RPMI8226 (cell line): Measurements from ENCODE around the gene OR1F1.
"Not testable (repeated sequence)": the region's sequence is repeated elsewhere in the genome, so short reads cannot be mapped to it uniquely, and the experiment has no call there.

ENCODE experiments used
- DNase-seq: peaks from one replicate; pipeline ENCODE4 v3.0.0-alpha.2; 2015

OR1F1 gene

DNA sequence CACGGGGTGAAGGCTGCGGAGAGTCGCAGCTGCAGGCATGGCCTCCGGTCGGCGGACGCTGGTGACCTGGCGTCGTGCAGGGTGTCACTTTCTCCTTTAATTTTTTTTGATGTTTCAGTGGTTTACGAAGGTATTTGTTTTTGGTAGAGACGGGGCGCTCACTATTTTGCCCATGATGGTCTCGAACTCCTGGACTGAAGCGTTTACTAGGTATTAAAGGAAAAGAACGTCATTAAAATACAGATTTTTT is 36.1 kb upstream of the OR1F1 start:
- DNase-seq = no peak

DNA sequence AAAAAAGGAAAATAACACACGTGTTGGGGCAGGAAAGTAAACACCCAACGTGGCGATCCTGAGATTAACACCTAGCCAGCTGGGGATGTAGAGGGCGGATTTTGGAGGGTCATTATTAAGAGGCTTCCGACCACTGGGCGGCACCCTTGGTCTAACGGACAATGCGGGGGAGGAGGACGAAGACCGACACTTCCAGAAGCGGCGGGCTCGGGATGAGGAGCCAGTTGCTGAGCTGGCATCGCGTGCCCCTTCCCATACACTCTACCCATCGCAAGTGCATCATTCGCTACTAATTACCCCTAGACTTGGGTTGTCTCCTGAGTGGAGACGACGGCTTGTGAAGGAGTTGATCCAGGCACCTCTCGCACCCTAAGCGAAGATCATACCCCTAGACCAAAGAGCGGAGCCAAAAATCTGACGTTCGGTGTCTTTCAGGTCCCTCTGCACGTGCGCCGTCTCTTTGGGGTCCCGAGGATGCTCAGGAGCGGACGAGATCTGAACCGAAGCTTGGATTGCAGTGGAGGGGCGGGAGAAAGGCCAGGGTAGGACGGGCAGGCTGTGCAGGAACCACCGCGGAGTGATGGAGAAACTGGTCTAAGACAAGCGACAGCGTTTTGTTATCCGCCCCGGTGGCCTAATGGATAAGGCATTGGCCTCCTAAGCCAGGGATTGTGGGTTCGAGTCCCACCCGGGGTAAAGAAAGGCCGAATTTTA is 35.6 kb upstream of the OR1F1 start:
- DNase-seq = peak; percentile 97

DNA sequence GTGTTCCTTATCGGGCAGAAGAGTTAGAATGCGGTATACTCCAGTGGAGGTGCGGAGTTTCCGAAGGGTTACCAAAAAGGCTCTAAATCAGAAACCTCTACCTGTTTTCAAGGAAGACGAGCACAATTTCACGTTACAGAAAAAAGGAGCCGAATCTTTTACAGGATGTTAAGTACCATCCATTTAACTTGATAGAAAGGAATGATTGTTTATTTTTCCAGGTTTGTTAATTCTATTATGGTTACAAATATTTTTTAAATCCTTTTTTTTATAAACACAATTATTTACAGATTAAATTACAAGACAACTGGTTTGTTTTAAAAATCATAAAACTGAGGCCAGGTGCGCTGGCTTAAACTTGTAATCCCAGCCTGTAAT is 35.0 kb upstream of the OR1F1 start:
- no peak for DNase-seq

DNA sequence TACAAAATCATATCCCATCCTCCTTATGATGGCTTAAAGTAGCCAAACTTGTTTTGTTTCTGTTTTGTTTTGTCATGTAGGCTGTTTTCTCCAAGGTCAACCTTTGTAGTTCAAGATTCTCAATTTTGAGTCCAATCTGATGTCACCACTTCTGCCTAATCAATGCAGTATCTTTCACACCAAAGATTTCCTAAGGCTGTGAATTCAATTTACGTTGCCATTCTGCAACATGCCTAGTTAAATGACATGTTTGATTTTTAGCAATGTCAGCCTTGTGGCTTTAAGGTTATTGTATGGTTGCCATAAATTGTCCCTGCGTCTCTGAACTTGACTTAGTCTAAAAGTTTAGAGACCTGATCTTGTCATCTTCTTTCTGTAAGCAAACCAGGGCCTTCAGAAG is 32.8 kb upstream of the OR1F1 start:
- no peak for DNase-seq

DNA sequence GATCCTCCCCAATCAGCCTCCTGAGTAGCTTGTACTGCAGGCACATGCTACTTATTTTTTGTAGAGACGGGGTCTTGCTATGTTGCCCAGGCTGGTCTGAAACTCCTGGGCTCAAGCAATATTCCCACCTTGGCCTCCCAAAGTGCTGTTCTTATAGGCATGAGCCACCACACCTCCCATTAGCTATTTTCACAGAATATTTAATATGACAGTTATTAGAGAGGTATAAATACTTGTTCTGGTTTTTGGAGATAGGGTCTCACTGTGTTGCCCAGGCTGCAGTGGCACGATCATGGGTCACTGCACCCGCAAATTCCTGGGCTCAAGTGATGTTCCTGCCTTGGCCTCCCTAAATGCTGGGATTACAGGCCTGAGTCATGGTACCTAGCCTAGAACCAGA is 32.0 kb upstream of the OR1F1 start:
- no peak for DNase-seq

DNA sequence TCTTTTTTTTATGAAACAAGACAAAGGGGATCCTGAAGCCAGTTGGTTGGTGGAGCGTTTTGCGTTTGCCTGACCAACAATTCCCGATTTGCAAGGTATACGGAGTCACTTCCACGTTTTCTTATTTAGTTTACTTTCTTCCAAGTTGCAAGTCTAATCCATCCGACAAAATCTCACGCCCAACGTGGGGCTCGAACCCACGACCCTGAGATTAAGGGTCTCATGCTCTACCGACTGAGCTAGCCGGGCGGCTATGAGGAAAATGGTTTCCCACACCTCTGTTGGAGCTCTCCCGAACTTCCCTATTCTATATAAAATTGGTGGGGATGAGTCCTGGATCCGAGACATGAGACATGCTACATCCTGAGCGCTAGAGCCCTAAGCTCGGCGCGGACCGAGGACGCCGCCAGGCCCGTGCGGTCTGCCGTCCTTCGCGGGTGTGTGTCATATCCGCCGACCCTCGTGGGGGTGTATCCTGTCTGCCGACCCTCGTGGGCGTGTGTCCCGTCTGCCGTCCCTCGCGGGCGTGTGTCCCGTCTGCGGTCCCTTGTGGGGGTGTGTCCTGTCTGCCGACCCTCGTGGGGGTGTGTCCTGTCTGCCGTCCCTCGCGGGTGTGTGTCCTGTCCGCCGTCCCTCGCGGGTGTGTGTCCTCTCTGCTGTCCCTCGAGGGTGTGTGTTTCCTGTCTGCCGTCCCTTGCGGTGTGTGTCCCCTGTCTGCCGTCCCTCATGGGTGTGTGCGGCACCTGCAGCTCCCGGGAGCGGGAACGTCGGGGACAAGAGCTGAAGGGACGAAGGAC is 30.6 kb upstream of the OR1F1 start:
- DNase-seq = peak; percentile 73

DNA sequence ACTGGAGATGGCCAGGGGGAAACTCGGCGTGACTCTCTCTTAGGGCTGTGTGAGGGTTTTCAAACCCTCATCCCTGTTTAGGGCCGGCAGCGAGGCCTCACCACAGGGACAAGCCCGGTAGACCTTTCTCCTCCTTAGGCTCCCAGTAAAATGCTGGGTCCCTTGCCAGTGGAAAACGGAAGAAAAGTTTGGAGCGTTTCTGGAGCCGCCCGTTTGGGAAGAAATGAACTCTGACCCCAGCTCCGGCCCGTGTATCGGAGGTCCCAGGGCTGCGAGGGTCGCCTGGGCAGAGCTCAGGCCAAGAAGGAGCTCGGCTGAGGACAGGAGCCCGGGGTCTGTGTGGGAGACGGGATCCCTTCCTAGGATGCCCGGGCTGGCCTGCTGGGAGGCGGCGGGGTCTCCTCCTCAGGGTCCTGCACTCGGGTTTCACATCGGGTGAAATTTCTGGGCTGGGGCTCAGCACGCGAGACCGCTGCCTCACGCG is 29.9 kb upstream of the OR1F1 start:
- DNase-seq = no peak

DNA sequence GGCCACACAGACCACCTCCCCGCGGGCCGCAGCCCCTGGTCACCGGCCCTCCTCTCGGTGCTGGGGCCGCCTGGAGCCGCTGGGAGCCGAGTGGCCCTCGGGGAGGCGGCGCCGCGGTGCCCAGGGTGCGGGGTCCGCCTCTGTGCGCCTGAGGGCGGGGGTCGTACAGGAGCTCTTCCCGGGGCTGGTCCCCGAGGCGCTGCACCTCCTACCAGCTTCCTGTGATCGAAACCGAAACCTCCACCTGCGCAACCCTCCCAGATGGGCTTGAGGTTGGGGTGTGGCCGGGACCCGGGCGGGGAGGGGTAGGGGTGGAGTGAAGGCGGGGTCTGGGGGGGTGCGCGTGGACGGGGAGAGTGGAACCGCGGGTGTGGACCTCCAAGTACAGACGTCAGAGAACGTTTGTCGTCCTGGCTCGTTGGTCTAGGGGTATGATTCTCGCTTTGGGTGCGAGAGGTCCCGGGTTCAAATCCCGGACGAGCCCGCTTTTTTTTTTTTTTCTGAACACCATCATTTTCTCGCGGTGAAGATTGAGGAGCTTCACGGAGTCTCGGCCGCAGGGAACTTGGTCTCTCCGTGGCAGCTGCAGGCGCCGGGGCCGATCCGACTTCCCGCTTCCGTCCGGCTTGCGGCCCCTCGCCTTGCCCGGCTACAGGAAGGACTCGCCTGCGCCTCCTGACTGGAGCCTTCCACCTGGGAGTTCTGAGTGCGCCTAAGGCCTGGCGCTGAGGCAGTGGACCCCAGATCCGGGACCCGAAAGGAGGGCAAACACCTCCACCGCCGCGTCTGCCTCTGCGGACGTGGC is 29.3 kb upstream of the OR1F1 start:
- peak; percentile 98 for DNase-seq

DNA sequence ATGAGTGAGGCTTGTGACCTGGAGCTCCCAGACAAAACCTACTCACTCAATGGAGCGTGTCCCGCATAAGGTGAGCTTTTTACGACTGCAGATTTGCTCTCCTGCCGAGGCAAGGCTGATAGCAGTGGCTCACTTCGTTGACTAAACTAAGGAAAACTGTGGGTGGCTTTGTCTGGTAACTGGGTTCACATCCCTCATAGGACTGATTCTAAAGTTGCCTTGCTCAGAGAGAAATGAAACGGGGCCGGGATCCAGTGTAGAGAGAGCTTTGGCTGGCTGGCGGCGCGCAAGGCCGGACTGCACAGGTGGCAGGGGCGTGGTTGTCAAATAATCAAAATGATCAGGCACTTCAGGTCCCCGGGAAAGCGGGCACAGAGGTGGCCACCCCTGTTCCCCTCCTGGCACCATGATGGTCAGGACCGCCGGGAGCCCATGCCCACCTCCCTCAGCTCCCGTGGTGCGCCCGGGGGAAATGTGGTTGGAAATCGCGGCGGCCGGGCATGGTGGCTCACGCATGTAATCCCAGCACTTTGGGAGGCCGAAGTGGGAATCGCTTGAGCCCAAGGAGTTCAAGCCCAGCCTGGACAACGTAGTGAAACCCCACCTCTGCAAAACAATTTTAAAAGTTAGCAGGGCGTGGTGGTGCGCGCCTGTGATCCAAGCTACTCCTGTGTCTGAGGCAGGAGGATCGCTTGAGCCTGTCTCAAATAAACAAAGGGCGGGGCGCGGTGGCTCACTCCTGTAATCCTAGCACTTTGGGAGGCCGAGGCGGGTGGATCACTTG is 26.6 kb upstream of the OR1F1 start:
- DNase-seq = no peak

DNA sequence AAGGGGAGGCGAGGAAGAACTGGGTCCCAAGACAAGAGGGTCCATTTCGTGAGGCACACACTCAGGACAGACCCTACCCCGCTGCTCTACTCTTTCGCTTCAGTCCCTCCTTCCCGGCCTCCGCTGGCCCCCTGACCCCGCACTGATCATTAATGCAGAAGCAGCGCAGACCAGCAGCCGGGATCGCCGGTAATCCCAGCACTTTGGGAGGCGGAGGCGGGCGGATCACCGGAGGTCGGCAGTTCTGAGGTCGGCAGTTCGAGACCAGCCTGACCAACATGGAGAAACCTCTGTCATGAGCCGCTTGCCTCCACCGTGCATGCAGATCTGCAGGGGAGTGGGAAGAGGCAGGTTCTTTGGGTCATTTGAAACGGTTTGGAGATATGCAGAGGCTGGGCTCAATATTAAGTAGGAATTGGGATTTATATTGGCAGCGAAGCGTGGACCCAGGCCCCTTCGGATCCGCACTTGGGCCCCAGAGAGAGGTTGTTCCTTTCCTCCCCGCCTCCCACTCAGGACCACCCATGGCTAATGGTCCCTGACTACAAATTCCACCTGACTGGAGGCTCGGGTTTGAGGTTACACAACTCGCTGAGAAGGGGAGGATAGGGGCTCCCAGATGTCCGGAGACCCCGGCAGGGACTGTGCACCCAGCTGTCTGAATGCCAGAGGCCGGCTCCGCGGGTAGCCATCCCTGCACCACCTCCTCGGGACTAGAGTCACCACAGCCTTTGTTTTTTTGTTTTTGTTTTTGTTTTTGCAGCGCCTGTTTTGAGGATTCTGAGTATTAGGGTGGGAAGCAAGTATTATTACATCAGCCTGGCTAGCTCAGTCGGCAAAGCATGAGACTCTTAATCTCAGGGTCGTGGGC is 23.6 kb upstream of the OR1F1 start:
- no peak for DNase-seq

DNA sequence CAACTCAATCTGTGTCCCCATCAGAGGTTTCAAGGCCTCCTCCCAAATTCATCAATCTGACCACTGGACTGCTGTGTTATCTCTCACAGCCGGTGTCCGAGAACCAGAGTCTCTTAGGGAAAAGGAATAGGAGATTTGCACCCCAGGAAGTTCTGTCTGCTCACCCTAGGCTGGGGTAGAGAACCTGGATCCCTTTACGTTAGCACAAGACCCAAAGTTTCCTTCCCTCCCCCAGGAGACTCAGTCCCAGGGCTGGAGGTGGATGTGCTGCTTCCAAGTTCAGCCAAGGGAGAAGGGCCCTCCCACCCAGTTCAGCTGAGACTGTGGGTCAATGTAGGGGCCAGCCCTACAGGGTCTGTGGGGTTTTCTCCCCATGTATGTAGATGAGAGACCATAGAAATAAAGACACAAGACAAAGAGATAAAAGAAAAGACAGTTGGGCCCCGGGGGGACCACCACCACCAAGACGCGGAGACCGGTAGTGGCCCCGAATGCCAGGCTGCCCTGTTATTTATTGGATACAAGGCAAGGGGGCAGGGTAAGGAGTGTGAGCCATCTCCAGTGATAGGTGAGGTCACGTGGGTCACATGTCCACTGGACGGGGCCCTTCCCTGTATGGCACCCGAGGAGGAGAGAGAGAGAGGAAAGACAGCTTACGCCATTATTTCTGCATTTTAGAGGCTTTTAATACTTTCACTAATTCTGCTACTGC is 22.7 kb upstream of the OR1F1 start:
- DNase-seq = no peak

DNA sequence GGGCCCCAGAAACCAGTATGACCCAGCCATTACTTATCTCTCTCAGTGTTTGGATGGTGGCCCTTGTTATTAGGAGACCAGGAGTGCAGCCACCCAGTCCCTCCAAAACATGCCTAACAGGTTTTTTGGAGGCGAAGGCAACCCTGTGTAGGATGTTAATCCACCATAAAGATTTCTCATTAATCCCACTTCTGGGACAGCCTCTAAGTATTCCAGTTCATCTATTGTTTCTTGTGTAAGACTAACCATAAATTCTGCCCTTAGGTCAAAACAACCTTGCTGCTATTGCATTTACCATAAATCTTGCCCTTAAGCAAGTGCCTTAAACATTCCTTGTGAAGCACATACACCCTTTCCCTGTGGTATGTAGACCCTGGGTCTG is 21.5 kb upstream of the OR1F1 start:
- DNase-seq = no peak

DNA sequence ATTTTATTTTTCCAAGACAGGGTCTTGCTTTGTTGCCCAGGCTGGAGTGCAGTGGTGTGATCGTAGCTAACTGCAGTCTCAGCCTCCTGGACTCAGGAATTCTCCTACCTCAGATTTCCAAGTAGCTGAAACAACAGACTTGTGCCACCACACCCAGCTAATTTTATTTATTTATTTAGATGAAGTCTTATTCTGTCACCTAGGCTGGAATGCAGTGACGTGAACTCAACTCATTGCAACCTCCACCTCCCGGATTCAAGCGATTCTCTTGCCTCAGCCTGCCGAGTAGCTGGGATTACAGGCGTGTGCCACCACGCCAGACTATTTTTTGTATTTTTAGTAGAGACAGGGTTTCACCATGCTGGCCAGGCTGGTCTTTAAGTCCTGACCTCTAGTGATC is 19.3 kb upstream of the OR1F1 start:
- not testable (repeated sequence) for DNase-seq

DNA sequence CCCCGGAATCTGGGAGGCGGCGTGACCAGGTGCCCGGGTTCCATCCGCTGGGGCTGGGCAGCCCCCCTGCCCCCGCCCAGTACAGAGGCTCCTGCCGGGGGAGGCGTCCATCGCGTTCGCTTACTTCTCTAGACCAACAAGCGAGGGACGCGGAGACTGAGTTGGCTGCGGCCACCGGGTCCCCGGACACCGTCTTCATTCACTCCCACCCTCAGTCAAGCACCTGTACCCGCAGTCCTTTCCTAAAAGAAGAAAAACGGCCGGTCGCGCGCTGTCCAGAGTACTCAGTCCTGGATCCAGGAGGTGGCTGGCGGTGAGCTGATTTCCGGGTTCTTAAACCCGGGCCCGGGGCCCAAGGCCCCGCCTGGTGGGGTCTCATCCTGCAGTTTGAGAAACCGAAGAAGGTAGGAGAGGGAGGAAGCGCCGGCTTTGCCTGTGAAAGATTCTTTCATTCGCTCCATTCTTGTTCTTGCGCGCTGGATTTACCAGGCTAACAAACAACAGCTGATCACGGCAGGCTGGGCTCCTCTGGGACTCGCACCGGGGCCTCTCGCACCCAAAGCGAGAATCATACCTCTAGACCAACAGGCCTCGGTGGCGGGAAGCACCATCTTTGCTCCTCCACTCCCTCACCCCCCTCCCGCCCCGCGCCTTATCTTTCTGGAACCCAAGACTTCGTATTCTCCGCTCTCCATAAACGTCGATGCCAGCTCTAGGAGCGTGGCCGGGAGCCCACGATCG is 17.4 kb upstream of the OR1F1 start:
- no peak for DNase-seq

DNA sequence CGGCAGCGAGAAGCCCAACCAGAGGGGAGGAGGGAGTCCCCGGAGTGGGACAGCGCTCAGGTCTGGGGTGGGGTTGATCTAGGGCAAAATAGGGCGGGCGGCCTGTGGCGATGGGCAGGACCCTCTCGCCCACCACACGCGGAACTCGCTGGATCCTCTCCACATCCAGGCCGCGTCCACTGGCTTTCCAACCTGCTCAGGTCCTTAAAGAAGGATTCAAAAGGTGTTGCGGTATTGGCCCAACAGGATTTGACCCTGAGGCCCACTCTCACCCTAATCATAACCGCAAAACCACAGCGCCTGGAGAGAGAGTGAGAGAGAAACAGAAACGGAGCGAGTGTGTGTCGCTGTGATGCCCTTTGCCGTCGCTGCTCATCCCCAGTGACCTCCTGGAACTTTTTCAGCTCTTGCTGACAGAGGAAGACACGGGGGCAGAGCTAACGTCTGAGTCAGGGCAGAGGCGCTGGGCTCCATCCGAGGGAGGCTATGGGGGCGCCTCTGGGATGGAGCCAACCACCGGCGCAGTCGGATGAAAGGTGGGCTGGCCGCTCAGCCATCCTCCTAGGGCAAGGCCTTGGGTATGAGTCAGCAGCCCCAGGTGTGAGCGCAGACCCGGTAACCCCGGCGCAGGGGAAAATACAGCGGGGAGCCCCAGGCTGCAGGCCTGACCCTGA is 16.7 kb upstream of the OR1F1 start:
- DNase-seq = peak; percentile 88

DNA sequence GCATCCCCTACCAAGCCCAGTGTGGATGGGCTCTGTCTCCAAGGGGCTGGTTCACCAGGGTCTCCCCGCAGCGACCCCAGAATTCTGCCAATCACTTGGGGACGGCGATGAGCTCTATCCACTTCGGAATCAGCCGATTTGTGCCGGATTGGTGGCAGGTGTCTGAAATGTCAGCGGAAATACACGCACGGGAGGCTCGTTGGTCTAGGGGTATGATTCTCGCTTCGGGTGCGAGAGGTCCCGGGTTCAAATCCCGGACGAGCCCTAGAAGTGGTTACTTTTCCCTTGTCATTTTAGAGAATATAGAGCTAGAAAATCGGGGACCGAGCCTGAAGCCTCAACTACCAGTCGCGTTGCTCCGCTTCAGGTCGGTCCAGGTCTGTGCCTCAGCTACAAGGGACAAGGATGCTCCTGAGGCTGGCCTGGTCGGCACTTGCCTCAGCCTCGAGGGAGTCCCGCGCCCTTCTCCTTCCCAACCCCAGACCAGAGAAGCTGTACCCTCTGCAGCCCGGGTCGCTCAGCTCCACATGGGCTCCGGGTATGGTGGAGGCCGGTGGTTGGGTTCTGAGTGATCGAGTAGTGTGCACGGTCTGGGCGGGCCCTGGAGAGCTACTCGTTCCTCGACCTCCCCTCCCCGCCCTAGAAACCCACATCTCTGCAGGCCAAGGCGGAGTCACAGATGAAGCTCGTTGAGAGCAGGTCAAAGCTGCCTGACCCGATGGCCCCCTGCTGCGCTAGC is 16.0 kb upstream of the OR1F1 start:
- DNase-seq = peak; percentile 87

DNA sequence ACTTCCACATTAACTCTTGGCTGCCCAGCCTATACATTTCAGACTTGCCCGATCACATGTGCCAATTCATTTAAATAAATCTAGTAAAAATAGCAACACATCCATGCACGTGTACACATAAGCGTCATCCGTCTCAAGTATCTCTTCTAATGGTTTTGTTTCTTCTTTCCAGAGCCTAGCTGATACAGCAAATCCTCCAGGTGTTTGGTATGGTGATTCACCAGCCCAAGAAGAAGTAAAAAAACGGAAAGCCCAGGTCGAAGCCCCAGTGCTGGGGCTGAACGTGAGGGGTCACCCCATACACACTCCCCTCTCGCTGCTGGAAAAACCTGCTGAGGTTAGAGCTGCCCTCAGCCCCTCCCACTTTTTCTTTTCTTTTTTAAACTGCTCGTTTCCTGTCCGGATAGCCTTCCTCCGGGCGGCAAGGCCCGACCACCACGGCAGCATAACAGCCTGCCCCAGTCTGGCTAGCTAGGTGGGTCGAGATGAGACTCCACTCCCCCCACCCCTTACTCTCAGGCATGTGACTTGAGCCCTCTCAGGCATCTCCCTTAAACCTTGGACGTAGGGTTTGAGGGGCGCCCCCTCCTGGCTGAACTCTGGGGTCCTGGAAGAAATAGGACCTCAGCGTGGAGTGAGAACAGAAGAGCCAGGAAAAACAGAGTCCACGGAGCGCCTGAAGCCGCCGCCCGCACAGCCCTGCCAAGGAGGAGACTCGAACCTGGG is 13.9 kb upstream of the OR1F1 start:
- peak; percentile 98 for DNase-seq

DNA sequence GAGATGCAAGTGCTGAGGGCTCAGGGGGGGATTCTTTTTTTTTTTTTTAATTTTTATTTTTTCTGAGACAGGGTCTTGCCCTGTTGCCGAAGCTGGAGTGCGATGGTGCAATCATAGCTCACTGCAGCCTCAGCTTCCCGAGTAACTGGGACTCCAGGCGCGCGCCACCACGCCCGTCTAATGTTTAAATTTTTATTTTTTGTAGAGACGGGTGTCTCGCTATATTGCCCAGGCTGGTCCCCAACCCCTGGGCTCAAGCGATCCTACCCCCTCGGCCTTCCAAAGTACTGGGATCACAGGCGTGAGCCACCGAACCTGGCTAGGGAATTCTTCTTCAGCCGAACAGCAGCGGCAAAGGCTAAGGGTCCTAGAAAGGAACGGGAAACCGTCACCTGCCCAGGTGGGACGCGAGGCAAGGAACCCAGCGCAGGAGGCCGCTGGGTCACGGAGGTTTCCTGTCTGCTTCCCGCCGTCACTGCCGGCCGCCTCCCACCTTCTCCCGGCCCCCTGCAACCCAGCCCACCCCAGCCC is 13.3 kb upstream of the OR1F1 start:
- no peak for DNase-seq
